GM23338 (cell line): ENCODE results near the gene FBXL20. TPM values are rescaled to one million over a fixed set of nuclear protein-coding genes. Genes with fewer than 3 reads are reported as not detected.
"Not testable (repeated sequence)": the region's sequence is repeated elsewhere in the genome, so short reads cannot be mapped to it uniquely, and the experiment has no call there.

Source experiments
- ATAC-seq: fragments of 200-7000 bp; cut with Tn5 transposase; 3 replicates; pipeline ENCODE4 v1.9.1; 2020
- DNase-seq: peaks from one replicate; pipeline ENCODE4 v3.0.0-alpha.2; 2015; ENCODE audit warnings: low spot score
- H2AFZ ChIP-seq: fragments of 200-600 bp; sonication (generic); 2 replicates; pipeline ENCODE4 v1.8.0; 2016; ENCODE audit warnings: antibody characterized with exemption, mild to moderate bottlenecking, moderate library complexity
- H3F3A ChIP-seq: fragments of 200-600 bp; sonication (generic); replicated peaks from 2 replicates; pipeline ENCODE4 v1.8.0; 2017; ENCODE audit warnings: antibody characterized with exemption, mixed run types, low read depth
- H3K27ac ChIP-seq: fragments of 200-600 bp; sonication (generic); 2 replicates; pipeline ENCODE4 v1.6.1; 2016; ENCODE audit warnings: low read depth
- H3K27me3 ChIP-seq: fragments of 200-600 bp; sonication (generic); 2 replicates; pipeline ENCODE4 v1.8.0; 2016; ENCODE audit warnings: mild to moderate bottlenecking, mixed run types, moderate library complexity; ENCODE audit not compliant: insufficient read depth
- H3K36me3 ChIP-seq: fragments of 200-600 bp; sonication (generic); 2 replicates; pipeline ENCODE4 v1.8.0; 2016; ENCODE audit warnings: mild to moderate bottlenecking; ENCODE audit not compliant: insufficient read depth
- H3K4me1 ChIP-seq: fragments of 200-600 bp; sonication (generic); 2 replicates; pipeline ENCODE4 v1.8.0; 2016; ENCODE audit warnings: mild to moderate bottlenecking, moderate library complexity; ENCODE audit not compliant: insufficient read depth
- H3K4me2 ChIP-seq: fragments of 200-600 bp; sonication (generic); 2 replicates; pipeline ENCODE4 v1.7.1; 2017; ENCODE audit warnings: mixed run types
- H3K4me3 ChIP-seq: fragments of 200-600 bp; sonication (generic); 2 replicates; pipeline ENCODE4 v1.6.1; 2016; ENCODE audit warnings: mixed run types
- H3K79me2 ChIP-seq: fragments of 200-600 bp; sonication (generic); replicated peaks from 2 replicates; pipeline ENCODE4 v1.8.0; 2017; ENCODE audit warnings: mild to moderate bottlenecking; ENCODE audit not compliant: insufficient read depth
- H3K9me2 ChIP-seq: fragments of 200-600 bp; sonication (generic); 2 replicates; pipeline ENCODE4 v1.8.0; 2017; ENCODE audit not compliant: insufficient read depth
- H4K20me1 ChIP-seq: fragments of 200-600 bp; sonication (generic); replicated peaks from 2 replicates; pipeline ENCODE4 v1.8.0; 2017; ENCODE audit warnings: mild to moderate bottlenecking; ENCODE audit not compliant: insufficient read depth
- H3K27ac Mint-ChIP-seq: 2 replicates; pipeline ENCODE4 v1.8.0; 2020; ENCODE audit warnings: inconsistent platforms, mild to moderate bottlenecking, moderate library complexity, mixed read lengths
- H3K27me3 Mint-ChIP-seq: 3 replicates; pipeline ENCODE4 v1.8.0; 2022; ENCODE audit warnings: low read depth, mild to moderate bottlenecking, moderate library complexity, mixed read lengths, inconsistent platforms; ENCODE audit not compliant: insufficient read depth, poor library complexity
- H3K36me3 Mint-ChIP-seq: 3 replicates; pipeline ENCODE4 v1.8.0; 2021; ENCODE audit warnings: low read depth, mild to moderate bottlenecking, inconsistent platforms, moderate library complexity, mixed read lengths
- H3K4me1 Mint-ChIP-seq: 3 replicates; pipeline ENCODE4 v1.8.0; 2020; ENCODE audit warnings: mild to moderate bottlenecking, inconsistent platforms, mixed read lengths
- H3K4me3 Mint-ChIP-seq: 3 replicates; pipeline ENCODE4 v1.8.0; 2021; ENCODE audit warnings: moderate library complexity, mild to moderate bottlenecking, inconsistent platforms, mixed read lengths
- H3K9me3 Mint-ChIP-seq: 3 replicates; pipeline ENCODE4 v1.8.0; 2020; ENCODE audit warnings: moderate library complexity, mild to moderate bottlenecking, inconsistent platforms, mixed read lengths
- CREB1 ChIP-seq: fragments of 250-450 bp; sonication (Bioruptor Pico); IDR thresholded peaks from 2 replicates; pipeline ENCODE4 v1.5.0; 2020; ENCODE audit warnings: low read depth, mild to moderate bottlenecking, moderate library complexity
- EZH2 ChIP-seq: fragments of 200-600 bp; sonication (generic); IDR thresholded peaks from one replicate; pipeline ENCODE4 v1.8.0; 2017; ENCODE audit warnings: antibody characterized with exemption, mild to moderate bottlenecking, low read depth; ENCODE audit not compliant: unreplicated experiment
- EZH2phosphoT487 ChIP-seq: fragments of 200-600 bp; sonication (generic); IDR thresholded peaks from one replicate; pipeline ENCODE4 v1.8.1; 2018; ENCODE audit warnings: antibody characterized with exemption; ENCODE audit not compliant: unreplicated experiment
- JUNB ChIP-seq: IDR thresholded peaks from one replicate; pipeline ENCODE4 v1.6.1; 2016; ENCODE audit warnings: antibody characterized with exemption; ENCODE audit not compliant: unreplicated experiment
- NANOG ChIP-seq: IDR thresholded peaks from 2 replicates; pipeline ENCODE4 v1.6.1; 2016; ENCODE audit warnings: antibody characterized with exemption, borderline replicate concordance
- ZNF114 ChIP-seq: fragments of 250-450 bp; sonication (Bioruptor Pico); IDR thresholded peaks from 2 replicates; pipeline ENCODE4 v1.5.0; 2020; ENCODE audit warnings: mild to moderate bottlenecking, moderate library complexity
- ZNF331 ChIP-seq: fragments of 250-450 bp; sonication (Bioruptor Pico); IDR thresholded peaks from 2 replicates; pipeline ENCODE4 v1.5.0; 2020; ENCODE audit warnings: low read depth, mild to moderate bottlenecking, moderate library complexity
- polyA plus RNA-seq: library from polyadenylated mRNA; unstranded; fragments of >200 nt; fragmentation: Nextera tagmentation; extraction: Ambion mirVana; gene quantifications from 2 replicates; pipeline ENCODE4 v1.2.1, GENCODE V29; 2016
- total RNA-seq: library from RNA; depleted of rRNA; stranded (reverse); fragments of >200 nt; shearing (Covaris generic); gene quantifications from 2 replicates; pipeline ENCODE4 v1.2.3, GENCODE V29; 2014
- TF ChIP-seq, protein P1 (sequence below): IDR thresholded peaks from one replicate; pipeline ENCODE4 v1.6.1; 2018; ENCODE audit warnings: antibody characterized with exemption; ENCODE audit not compliant: unreplicated experiment

FBXL20 gene
- total and polyA plus RNA-seq, 2 experiments from 2014 or later = 2.9 to 6.9 TPM

- Histone ChIP-seq H3K9me2 (no peaks in the 10 kb centered on the region), H4K20me1 (no peaks in the 10 kb centered on the region), H3K4me3 (no peak overlapping the region), H3K27ac (no peak overlapping the region), H3K79me2 (no peaks in the 10 kb centered on the region), H3K4me2 (no peak overlapping the region), H2AFZ (no peak overlapping the region), H3K27me3 (no peaks in the 10 kb centered on the region), H3F3A (no peaks in the 10 kb centered on the region), H3K36me3 (no peaks in the 10 kb centered on the region; the same call in none of the 2 replicates), H3K4me1 (no peaks in the 10 kb centered on the region)
- ATAC-seq (no peak), DNase-seq (no peak)
- Mint-ChIP-seq H3K4me3 (no peak overlapping the region), H3K27ac (no peak overlapping the region), H3K4me1 (no peaks in the 10 kb centered on the region), H3K27me3 (peaks cover 2% of the 10 kb centered on the region), H3K36me3 (peaks cover 65% of the 10 kb centered on the region), H3K9me3 (peaks cover 52% of the 10 kb centered on the region)
- TF ChIP-seq NANOG (no peak), CREB1 (no peak), JUNB (no peak), ZNF331 (no peak), EZH2 (no peak), ZNF114 (no peak)
Measured at GRCh38 chr17:39335704-39336223, 65.7 kb downstream of the FBXL20 start.

DNA sequence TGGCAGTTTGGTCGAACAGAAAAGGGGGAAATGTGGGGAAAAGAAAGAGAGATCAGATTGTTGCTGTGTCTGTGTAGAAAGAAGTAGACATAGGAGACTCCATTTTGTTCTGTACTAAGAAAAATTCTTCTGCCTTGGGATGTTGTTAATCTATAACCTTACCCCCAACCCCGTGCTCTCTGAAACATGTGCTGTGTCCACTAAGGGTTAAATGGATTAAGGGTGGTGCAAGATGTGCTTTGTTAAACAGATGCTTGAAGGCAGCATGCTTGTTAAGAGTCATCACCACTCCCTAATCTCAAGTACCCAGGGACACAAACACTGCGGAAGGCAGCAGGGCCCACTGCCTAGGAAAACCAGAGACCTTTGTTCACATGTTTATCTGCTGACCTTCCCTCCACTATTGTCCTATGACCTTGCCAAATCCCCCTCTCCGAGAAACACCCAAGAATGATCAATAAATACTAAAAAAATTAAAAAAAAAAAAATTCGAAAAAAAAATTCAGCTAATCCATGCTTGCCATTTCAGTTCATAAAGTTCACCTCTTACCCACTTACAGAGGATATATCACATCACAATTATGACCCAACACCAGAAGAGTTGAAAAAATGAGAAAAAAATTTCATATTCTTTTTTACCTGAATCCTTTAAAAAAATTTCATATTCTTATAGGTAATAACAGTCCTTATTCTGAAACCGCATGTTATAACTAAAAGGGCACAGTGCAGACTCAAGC lies 67.2 kb downstream of the FBXL20 start:
- H3K27me3 Mint-ChIP-seq, H4K20me1 ChIP-seq, H3K4me1 Mint-ChIP-seq, H2AFZ ChIP-seq, H3K27ac ChIP-seq, H3K4me3 Mint-ChIP-seq, ATAC-seq, H3K4me2 ChIP-seq, H3K4me1 ChIP-seq, H3F3A ChIP-seq, H3K4me3 ChIP-seq, H3K79me2 ChIP-seq, H3K36me3 ChIP-seq, H3K27me3 ChIP-seq, DNase-seq, H3K27ac Mint-ChIP-seq, H3K9me2 ChIP-seq: not testable (repeated sequence)
- H3K9me3 Mint-ChIP-seq = peaks cover 52% of the 10 kb centered on the region
- H3K36me3 Mint-ChIP-seq = peaks cover 59% of the 10 kb centered on the region

GRCh38 chr17:39332092-39332491 lies 69.3 kb downstream of the FBXL20 start:
- peaks cover 46% of the 10 kb centered on the region for H3K9me3 Mint-ChIP-seq
- no peaks in the 10 kb centered on the region; the same call in 1 of the 2 replicates for H3K36me3 ChIP-seq
- H3K36me3 Mint-ChIP-seq = peaks cover 48% of the 10 kb centered on the region
- no peaks in the 10 kb centered on the region for H3F3A ChIP-seq
- H3K9me2 ChIP-seq = no peaks in the 10 kb centered on the region
- H3K4me3 Mint-ChIP-seq = no peak overlapping the region
- H4K20me1 ChIP-seq = no peaks in the 10 kb centered on the region
- no peak overlapping the region for H3K27ac ChIP-seq
- H3K4me1 ChIP-seq = no peaks in the 10 kb centered on the region
- H3K4me3 ChIP-seq = no peak overlapping the region
- H3K27me3 Mint-ChIP-seq = peaks cover 4% of the 10 kb centered on the region
- ATAC-seq (no peak), DNase-seq (no peak)
- H3K4me2 ChIP-seq = no peak overlapping the region
- no peak overlapping the region for H2AFZ ChIP-seq
- no peaks in the 10 kb centered on the region for H3K27me3 ChIP-seq
- no peak overlapping the region for H3K27ac Mint-ChIP-seq
- H3K4me1 Mint-ChIP-seq = no peaks in the 10 kb centered on the region
- H3K79me2 ChIP-seq = no peaks in the 10 kb centered on the region
- TF ChIP-seq, protein P1, sequence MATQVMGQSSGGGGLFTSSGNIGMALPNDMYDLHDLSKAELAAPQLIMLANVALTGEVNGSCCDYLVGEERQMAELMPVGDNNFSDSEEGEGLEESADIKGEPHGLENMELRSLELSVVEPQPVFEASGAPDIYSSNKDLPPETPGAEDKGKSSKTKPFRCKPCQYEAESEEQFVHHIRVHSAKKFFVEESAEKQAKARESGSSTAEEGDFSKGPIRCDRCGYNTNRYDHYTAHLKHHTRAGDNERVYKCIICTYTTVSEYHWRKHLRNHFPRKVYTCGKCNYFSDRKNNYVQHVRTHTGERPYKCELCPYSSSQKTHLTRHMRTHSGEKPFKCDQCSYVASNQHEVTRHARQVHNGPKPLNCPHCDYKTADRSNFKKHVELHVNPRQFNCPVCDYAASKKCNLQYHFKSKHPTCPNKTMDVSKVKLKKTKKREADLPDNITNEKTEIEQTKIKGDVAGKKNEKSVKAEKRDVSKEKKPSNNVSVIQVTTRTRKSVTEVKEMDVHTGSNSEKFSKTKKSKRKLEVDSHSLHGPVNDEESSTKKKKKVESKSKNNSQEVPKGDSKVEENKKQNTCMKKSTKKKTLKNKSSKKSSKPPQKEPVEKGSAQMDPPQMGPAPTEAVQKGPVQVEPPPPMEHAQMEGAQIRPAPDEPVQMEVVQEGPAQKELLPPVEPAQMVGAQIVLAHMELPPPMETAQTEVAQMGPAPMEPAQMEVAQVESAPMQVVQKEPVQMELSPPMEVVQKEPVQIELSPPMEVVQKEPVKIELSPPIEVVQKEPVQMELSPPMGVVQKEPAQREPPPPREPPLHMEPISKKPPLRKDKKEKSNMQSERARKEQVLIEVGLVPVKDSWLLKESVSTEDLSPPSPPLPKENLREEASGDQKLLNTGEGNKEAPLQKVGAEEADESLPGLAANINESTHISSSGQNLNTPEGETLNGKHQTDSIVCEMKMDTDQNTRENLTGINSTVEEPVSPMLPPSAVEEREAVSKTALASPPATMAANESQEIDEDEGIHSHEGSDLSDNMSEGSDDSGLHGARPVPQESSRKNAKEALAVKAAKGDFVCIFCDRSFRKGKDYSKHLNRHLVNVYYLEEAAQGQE = no peak
- TF ChIP-seq EZH2 = no peak
- TF ChIP-seq EZH2phosphoT487 = no peak
